ENCODE measurements around the gene GLE1. TPM values are rescaled to one million over a fixed set of nuclear protein-coding genes. Genes with fewer than 3 reads are reported as not detected.

The GLE1 gene
- total and polyA plus RNA-seq, 2 donors (not counting 1 experiment from before 2014, with no cell fraction given), result 11.8 to 30.3 TPM

DNA sequence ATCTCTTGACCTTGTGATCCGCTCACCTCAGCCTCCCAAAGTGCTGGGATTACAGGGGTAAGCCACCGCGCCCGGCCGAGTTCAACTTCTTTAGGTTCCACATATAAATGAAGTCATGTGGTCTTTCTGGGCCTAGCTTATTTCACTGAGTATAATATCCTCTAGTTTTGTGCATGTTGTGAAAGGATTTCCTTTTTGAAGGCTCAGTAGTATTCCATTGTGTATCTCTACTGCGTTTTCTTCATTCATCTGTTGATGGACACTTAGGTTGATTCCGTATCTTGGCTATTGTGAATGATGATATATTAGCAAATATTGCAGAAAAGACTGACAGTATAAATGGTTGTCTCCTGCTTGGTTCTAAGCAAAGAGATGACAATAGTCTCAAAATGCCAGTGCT, 28.7 kb upstream of the GLE1 start:
- Histone ChIP-seq H3K4me2 (replicated peaks; ENCODE audit: low read depth, low read length, poor library complexity, severe bottlenecking) (no peak overlapping the region), H3K36me3 (replicated peaks in 1 of 2; ENCODE audit: control extremely low read depth in 1 of 2, control insufficient read depth in 1 of 2, extremely low read depth in 1 of 2, insufficient read depth in 2 of 2, low read length in 1 of 2) (peaks cover 19 to 36% of the 10 kb centered on the region in 2 experiments), H2AFZ (ENCODE audit: insufficient read depth, low read depth, low read length, poor library complexity, severe bottlenecking) (no peak overlapping the region), H3K79me2 (ENCODE audit: control insufficient read depth, insufficient read depth, low read length) (no peaks in the 10 kb centered on the region), H3K9ac (ENCODE audit: low read length) (no peak overlapping the region), H3K9me3 (ENCODE audit: control extremely low read depth in 1 of 3, control insufficient read depth in 2 of 3, insufficient read depth in 1 of 3, low read length in 2 of 3) (no peaks in the 10 kb centered on the region), H3K27me3 (replicated peaks in 1 of 4; ENCODE audit: control extremely low read depth in 1 of 4, control insufficient read depth in 3 of 4, insufficient read depth in 4 of 4, low read length in 3 of 4) (no peaks in the 10 kb centered on the region), H4K20me1 (ENCODE audit: control insufficient read depth, insufficient read depth, low read length, poor library complexity, severe bottlenecking) (no peaks in the 10 kb centered on the region), H3K27ac (ENCODE audit: low read length in 2 of 2) (no peak overlapping the region), H3K4me3 (ENCODE audit: control extremely low read depth in 1 of 5, extremely low read depth in 1 of 5, insufficient read depth in 1 of 5, low read depth in 2 of 5, low read length in 4 of 5) (no peak overlapping the region), H3K4me1 (ENCODE audit: control insufficient read depth in 2 of 2, insufficient read depth in 2 of 2, low read length in 2 of 2) (no peaks in the 10 kb centered on the region)
- TF ChIP-seq EZH2 (IDR thresholded peaks at IDR 0.05; ENCODE audit: borderline replicate concordance, insufficient read depth, low read depth, low read length, poor library complexity, severe bottlenecking), result no peak
- TF ChIP-seq, protein P1, sequence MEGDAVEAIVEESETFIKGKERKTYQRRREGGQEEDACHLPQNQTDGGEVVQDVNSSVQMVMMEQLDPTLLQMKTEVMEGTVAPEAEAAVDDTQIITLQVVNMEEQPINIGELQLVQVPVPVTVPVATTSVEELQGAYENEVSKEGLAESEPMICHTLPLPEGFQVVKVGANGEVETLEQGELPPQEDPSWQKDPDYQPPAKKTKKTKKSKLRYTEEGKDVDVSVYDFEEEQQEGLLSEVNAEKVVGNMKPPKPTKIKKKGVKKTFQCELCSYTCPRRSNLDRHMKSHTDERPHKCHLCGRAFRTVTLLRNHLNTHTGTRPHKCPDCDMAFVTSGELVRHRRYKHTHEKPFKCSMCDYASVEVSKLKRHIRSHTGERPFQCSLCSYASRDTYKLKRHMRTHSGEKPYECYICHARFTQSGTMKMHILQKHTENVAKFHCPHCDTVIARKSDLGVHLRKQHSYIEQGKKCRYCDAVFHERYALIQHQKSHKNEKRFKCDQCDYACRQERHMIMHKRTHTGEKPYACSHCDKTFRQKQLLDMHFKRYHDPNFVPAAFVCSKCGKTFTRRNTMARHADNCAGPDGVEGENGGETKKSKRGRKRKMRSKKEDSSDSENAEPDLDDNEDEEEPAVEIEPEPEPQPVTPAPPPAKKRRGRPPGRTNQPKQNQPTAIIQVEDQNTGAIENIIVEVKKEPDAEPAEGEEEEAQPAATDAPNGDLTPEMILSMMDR (IDR thresholded peaks at IDR 0.05), result no peak
- intact Hi-C loops (cut with micrococcal nuclease), result no loop called here
- H3K27me3 Mint-ChIP-seq, result no peaks in the 10 kb centered on the region
- no peak overlapping the region for H3K4me3 Mint-ChIP-seq
- no peaks in the 10 kb centered on the region for H3K9me3 Mint-ChIP-seq (ENCODE audit: insufficient read depth)
- H3K27ac Mint-ChIP-seq, result no peak overlapping the region
- DNase-seq (no peak), ATAC-seq (ENCODE audit: low read depth) (no peak)
- no peaks in the 10 kb centered on the region for H3K4me1 Mint-ChIP-seq
- CTCF ChIA-PET, result no interaction called here
- POLR2A ChIA-PET, result no interaction called here
- WGBS (ENCODE audit: insufficient coverage), result 92% methylated on average over 3 of the region's 7 CpGs

DNA sequence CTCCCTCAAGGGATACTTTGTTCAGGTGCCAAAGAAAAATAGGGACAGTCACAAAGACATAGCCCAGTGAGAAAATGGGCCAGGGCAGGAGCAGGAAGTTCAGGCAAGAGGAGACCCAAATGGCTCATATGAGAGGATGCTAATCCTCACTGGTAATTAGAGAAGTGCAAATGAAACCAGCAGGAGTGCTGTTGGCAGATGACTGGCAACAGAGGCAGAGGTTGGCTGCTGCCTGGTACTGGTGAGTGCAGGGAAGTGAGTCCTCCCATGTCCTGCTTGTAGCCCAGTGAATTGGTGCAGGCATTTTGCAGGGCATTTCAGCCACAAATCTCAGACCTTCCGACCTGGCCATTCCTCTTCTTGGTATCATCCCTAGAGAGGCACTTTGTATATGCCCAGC, 25.3 kb upstream of the GLE1 start:
- POLR2A ChIA-PET, result no interaction called here
- Histone ChIP-seq H4K20me1 (ENCODE audit: control insufficient read depth, insufficient read depth, low read length, poor library complexity, severe bottlenecking) (no peaks in the 10 kb centered on the region), H3K27me3 (replicated peaks in 1 of 4; ENCODE audit: control extremely low read depth in 1 of 4, control insufficient read depth in 3 of 4, insufficient read depth in 4 of 4, low read length in 3 of 4) (no peaks in the 10 kb centered on the region), H3K4me2 (replicated peaks; ENCODE audit: low read depth, low read length, poor library complexity, severe bottlenecking) (no peak overlapping the region), H3K9me3 (ENCODE audit: control extremely low read depth in 1 of 3, control insufficient read depth in 2 of 3, insufficient read depth in 1 of 3, low read length in 2 of 3) (no peaks in the 10 kb centered on the region), H3K79me2 (ENCODE audit: control insufficient read depth, insufficient read depth, low read length) (no peaks in the 10 kb centered on the region), H3K4me1 (ENCODE audit: control insufficient read depth in 2 of 2, insufficient read depth in 2 of 2, low read length in 2 of 2) (no peaks in the 10 kb centered on the region), H2AFZ (ENCODE audit: insufficient read depth, low read depth, low read length, poor library complexity, severe bottlenecking) (no peak overlapping the region), H3K36me3 (replicated peaks in 1 of 2; ENCODE audit: control extremely low read depth in 1 of 2, control insufficient read depth in 1 of 2, extremely low read depth in 1 of 2, insufficient read depth in 2 of 2, low read length in 1 of 2) (peaks cover 10 to 43% of the 10 kb centered on the region in 2 experiments), H3K4me3 (ENCODE audit: control extremely low read depth in 1 of 5, extremely low read depth in 1 of 5, insufficient read depth in 1 of 5, low read depth in 2 of 5, low read length in 4 of 5) (no peak overlapping the region), H3K9ac (ENCODE audit: low read length) (no peak overlapping the region), H3K27ac (ENCODE audit: low read length in 2 of 2) (no peak overlapping the region)
- Mint-ChIP-seq H3K4me3 (no peak overlapping the region), H3K27me3 (no peaks in the 10 kb centered on the region), H3K9me3 (ENCODE audit: insufficient read depth) (no peaks in the 10 kb centered on the region), H3K27ac (no peak overlapping the region), H3K4me1 (no peaks in the 10 kb centered on the region)
- DNase-seq, result no peak
- intact Hi-C loops (cut with micrococcal nuclease), result no loop called here
- CTCF ChIA-PET, result no interaction called here
- WGBS (ENCODE audit: insufficient coverage), result no CpG with 5 or more reads among the region's 1 CpG
- no peak for ATAC-seq (ENCODE audit: low read depth)
- TF ChIP-seq EZH2 (IDR thresholded peaks at IDR 0.05; ENCODE audit: borderline replicate concordance, insufficient read depth, low read depth, low read length, poor library complexity, severe bottlenecking), result no peak
- TF ChIP-seq, protein P1 (IDR thresholded peaks at IDR 0.05), result no peak

All from B cell (primary cell).